GM21526 (cell line): ENCODE results near the gene TMEM132D.
"Not testable (repeated sequence)": the region's sequence is repeated elsewhere in the genome, so short reads cannot be mapped to it uniquely, and the experiment has no call there.

ENCODE experiments used
- ATAC-seq: cut with Tn5 transposase; IDR thresholded peaks from one replicate; pipeline ENCODE4 v1.9.1; 2021; ENCODE audit warnings: moderate library complexity; ENCODE audit not compliant: unreplicated experiment, low FRiP score

Gene TMEM132D

GRCh38 chr12:129049917-129050316 lies 853.9 kb downstream of the TMEM132D start:
- ATAC-seq, result no peak

- ATAC-seq, result not testable (repeated sequence)
Observed at GRCh38 chr12:129043334-129043733, 860.5 kb downstream of the TMEM132D start.

DNA sequence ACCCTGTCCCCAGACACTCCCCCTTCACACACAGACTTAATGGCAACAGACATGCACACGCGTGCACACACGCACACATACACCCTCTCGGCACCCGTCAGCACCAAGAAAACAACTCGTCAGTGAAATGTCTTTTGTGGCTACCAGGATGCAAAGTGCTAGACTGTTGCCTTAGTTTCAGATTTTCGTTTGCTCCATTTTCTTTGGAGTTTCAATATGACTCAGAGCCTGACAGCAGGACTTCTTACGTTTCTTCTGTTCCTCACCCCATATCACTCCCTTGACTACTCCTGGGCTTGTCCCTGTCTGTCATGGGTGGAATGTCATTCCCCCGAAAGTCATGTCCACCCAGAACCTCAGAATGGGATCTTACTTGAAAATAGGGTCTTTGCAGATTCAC lies 867.7 kb downstream of the TMEM132D start:
- no peak for ATAC-seq

DNA sequence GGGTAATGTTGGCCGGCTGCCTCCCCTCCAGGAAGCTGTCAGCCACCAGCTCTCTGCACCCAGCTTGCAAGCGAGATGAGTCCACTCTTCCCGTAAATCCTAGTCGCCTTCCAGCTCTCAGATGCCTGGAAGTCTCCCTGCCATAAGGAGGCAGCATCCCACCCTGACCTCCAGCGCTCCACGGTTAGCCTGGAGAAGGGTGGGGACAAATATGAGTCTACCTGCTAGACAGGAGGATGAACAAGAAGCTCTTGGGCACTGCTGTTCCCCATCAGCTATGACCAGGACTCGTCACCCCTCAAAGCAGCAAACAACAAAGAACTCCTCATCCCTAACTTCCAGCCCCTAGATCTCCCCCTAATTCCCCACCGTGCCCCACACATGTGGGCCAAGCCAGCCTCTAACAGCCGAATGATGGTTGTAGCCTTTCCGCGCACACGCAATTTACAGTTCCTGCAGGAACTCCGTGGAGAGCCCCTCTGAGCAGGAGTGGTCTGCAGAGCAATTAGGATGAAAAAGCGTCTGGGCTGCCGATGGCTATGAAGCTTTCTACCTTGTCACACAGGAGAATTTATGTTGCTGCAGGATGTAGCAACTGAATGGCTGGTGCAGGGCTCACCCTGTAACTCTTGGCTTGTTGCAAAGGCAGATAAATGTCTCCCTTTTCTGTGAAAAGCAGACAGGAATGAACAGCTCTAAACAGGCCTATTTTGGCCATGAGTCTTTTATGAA lies 869.1 kb downstream of the TMEM132D start:
- no peak for ATAC-seq

- no peak for ATAC-seq
Observed at GRCh38 chr12:129028844-129029243, 875.0 kb downstream of the TMEM132D start.

DNA sequence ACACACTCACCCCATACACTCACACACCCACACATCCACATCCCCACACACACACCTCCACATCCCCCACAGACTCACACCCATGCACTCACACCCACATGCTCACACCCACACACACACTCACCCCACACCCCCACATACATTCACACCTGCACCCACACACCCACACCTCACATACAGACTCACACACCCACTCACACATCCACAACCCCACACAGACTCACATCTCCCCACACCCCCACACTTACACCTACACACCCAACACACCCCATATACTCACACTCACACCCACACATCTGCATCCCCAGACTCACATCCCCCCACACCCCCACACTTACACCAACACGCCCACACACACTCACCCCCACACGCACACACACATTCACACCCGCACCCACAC lies 878.8 kb downstream of the TMEM132D start:
- ATAC-seq, result no peak
